Neural progenitor cell (in vitro differentiated cells): ENCODE data around the gene KLK6.

Experiments
- EZH2 ChIP-seq: fragments of 200-600 bp; sonication (generic); IDR thresholded peaks from 2 replicates; pipeline ENCODE4 v1.6.1; 2017; ENCODE audit warnings: antibody characterized with exemption, mild to moderate bottlenecking, moderate library complexity
- EZH2phosphoT487 ChIP-seq: fragments of 200-600 bp; sonication (generic); IDR thresholded peaks from 2 replicates; pipeline ENCODE4 v1.6.1; 2017; ENCODE audit warnings: antibody characterized with exemption

DNA sequence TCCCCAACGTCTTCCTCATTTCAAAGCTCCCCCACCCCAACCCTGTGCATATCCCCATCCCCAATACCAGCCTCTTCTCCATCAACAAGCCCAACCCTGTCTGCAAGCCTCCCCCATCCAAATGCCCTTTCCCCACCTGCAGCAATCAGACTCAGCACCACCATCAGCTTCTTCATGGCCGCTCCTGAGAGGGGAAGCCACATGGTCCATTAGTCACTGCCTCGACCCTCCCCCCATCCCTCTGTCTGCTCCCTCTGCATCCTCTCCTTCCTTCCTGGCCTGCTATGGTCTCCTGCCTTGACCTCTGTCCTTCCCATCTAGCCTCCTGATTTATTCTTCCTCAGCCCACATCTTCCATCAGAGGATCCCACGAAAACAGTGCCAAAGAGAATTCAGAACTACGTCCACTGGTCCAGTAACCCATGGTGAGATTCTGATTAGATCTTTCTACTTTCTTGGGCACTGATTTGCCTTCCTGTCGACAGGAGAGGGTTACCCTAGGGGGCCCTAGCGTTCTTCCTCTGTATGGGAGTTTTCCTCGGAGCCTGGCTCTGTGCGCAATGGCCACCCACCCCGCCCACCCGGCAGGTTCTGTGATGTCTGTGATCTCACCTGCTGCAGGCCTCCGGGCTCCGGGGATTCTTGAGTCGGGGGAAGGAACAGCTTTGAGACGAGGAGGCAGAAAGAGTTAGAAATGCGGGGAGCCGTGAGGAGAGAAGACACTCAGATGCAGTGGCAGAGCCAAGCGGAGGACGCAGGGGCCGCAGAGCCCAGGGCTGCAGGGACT lies 1.3 kb downstream of the KLK6 start:
- TF ChIP-seq EZH2phosphoT487 (no peak), EZH2 (no peak)
